Upper lobe of left lung (tissue), 6 donors: Measurements from ENCODE around the gene CALY. TPM values are rescaled to one million over a fixed set of nuclear protein-coding genes. Genes with fewer than 3 reads are reported as not detected.

Experiments
- ATAC-seq, 2 donors: fragments of 200-7000 bp; cut with Tn5 transposase; one replicate each; pipeline ENCODE4 v1.9.1; 2022; ENCODE audit warnings: mild to moderate bottlenecking in 2 of 2, moderate library complexity in 2 of 2; ENCODE audit not compliant: low FRiP score in 2 of 2
- DNase-seq, 2 donors: peaks; one replicate each; pipeline ENCODE4 v3.0.0-alpha.2; 2019 to 2020
- H3K27ac ChIP-seq, 4 donors: fragments of 200-600 bp; sonication (generic); one replicate each; pipeline ENCODE4 v1.5.1; 2016 to 2019
- H3K27me3 ChIP-seq, 4 donors: fragments of 200-600 bp; sonication (generic); one replicate each; pipeline ENCODE4 v1.5.1; 2017 to 2019
- H3K36me3 ChIP-seq, 4 donors: fragments of 200-600 bp; sonication (generic); one replicate each; pipeline ENCODE4 v1.5.1; 2016 to 2019
- H3K4me1 ChIP-seq, 4 donors: fragments of 200-600 bp; sonication (generic); one replicate each; pipeline ENCODE4 v1.5.1; 2018 to 2019
- H3K4me3 ChIP-seq, 4 donors: fragments of 200-600 bp; sonication (generic); one replicate each; pipeline ENCODE4 v1.5.1; 2017 to 2019; ENCODE audit warnings: mild to moderate bottlenecking in 2 of 4, moderate library complexity in 1 of 4
- H3K9me3 ChIP-seq, 4 donors: fragments of 200-600 bp; sonication (generic); one replicate each; pipeline ENCODE4 v1.5.1; 2018 to 2019
- EP300 ChIP-seq, 4 donors: sonication (generic); formaldehyde crosslinking; IDR thresholded peaks; one replicate each; pipeline ENCODE4 v1.5.1; 2017; ENCODE audit warnings: antibody characterized with exemption in 4 of 4, control low read depth in 2 of 4
- POLR2A ChIP-seq, 4 donors: fragments of 450-650 bp; IDR thresholded peaks; one replicate each; pipeline ENCODE4 v1.5.1; 2016 to 2017; ENCODE audit warnings: antibody characterized with exemption in 4 of 4, mild to moderate bottlenecking in 2 of 4
- POLR2AphosphoS5 ChIP-seq, 2 donors: sonication (generic); formaldehyde crosslinking; IDR thresholded peaks; one replicate each; pipeline ENCODE4 v1.5.1; 2017; ENCODE audit warnings: antibody characterized with exemption in 2 of 2
- WGBS, 2 donors: methylation state at CpG; one replicate each; pipeline ENCODE4 v1.1.5; 2017 to 2018; 5-methylcytosine and 5-hydroxymethylcytosine counted together
- total RNA-seq, 6 donors: library from RNA; depleted of rRNA in 4 of 6; stranded (reverse); fragments of >200 nt in 4 of 6; gene quantifications; one replicate each; pipeline versions ENCODE4 v1.1.0 to v1.2.1, GENCODE V29; 2016 to 2021
- TF ChIP-seq, protein P1 (sequence below), 6 experiments: fragments of 450-650 bp in 4 of 6; fragments of 200-600 bp in 2 of 6; sonication (generic) in 2 of 6; IDR thresholded peaks; one replicate each; pipeline ENCODE4 v1.5.1; 2016 to 2019; ENCODE audit warnings: antibody characterized with exemption in 6 of 6
- donor health status: DM: no; HTN: no; CAD: no; lungs with moderate emphysema.
- donor health status: DM: no; HTN: yes; CAD: no; lungs with severe emphysema.

Gene CALY, protein sequence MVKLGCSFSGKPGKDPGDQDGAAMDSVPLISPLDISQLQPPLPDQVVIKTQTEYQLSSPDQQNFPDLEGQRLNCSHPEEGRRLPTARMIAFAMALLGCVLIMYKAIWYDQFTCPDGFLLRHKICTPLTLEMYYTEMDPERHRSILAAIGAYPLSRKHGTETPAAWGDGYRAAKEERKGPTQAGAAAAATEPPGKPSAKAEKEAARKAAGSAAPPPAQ
- total RNA-seq = 1 to 10 TPM in 1 of 6 donors, not detected in 5; 7.4 TPM

DNA sequence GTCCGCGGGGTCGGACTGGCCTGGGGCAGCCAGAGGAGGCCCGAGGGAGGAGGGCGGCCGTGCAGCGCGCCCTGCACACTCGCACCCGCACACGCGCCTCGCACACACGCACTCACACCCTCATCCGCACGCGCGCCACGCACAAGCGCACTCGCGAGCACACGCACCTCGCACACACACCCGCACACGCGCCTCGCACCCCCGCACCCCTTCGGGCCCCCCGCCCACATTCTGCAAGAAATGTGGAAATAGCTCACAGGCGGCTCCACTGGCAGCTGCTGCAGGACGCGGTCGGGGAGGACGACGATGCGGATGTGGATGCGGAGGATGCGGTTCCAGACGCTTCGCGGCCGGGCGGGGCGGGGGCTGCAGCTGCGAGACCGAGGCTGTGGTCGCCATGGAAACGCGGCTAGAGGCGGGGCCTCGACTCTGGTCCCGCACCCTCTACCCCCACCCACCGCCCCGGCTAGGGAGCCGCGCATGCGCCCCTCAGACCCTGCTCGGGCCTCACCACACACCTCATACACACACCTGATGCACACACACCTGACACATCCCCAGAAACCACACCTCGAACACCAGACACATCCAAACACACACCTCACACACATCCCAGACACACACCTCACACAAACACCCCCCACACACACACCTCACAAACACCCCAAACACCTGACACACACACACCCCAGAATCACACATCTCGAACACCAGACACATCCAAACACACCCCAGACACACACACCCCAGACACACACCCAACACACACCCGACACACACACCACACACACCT lies at the start of gene CALY:
Gene CALY (minus strand): TSS at position 320 of the 793 bp plus-strand sequence. CDS start 7,907 bp downstream, outside the sequence.
- H3K27me3 ChIP-seq = peaks cover 0 to 35% (median 24%) of the 10 kb centered on the region in 4 donors
- H3K27ac ChIP-seq = peak within 1 kb of the TSS in 2 of 4 donors; percentile 7 to 10
- H3K9me3 ChIP-seq = no peaks in the 10 kb centered on the region
- DNase-seq (peak; percentile 45 to 92), ATAC-seq (peak in 1 of 2 donors; percentile 16)
- H3K4me3 ChIP-seq = peak within 1 kb of the TSS in 3 of 4 donors; percentile 33 to 45 (median 40)
- no peaks in the 10 kb centered on the region for H3K36me3 ChIP-seq
- peaks cover 21 to 25% (median 22%) of the 10 kb centered on the region in 4 donors for H3K4me1 ChIP-seq
- TF ChIP-seq, protein P1, sequence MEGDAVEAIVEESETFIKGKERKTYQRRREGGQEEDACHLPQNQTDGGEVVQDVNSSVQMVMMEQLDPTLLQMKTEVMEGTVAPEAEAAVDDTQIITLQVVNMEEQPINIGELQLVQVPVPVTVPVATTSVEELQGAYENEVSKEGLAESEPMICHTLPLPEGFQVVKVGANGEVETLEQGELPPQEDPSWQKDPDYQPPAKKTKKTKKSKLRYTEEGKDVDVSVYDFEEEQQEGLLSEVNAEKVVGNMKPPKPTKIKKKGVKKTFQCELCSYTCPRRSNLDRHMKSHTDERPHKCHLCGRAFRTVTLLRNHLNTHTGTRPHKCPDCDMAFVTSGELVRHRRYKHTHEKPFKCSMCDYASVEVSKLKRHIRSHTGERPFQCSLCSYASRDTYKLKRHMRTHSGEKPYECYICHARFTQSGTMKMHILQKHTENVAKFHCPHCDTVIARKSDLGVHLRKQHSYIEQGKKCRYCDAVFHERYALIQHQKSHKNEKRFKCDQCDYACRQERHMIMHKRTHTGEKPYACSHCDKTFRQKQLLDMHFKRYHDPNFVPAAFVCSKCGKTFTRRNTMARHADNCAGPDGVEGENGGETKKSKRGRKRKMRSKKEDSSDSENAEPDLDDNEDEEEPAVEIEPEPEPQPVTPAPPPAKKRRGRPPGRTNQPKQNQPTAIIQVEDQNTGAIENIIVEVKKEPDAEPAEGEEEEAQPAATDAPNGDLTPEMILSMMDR (IDR thresholded peaks at IDR 0.05) = no peak
- TF ChIP-seq POLR2AphosphoS5 (IDR thresholded peaks at IDR 0.05) = no peak
- 20 to 24% methylated on average over 21 to 58 of the region's 63 CpGs for whole genome bisulfite sequencing, 2 donors

- ATAC-seq (no peak), DNase-seq (no peak)
- H3K27me3 ChIP-seq = no peaks in the 10 kb centered on the region
- H3K4me3 ChIP-seq = no peak overlapping the region
- 85 to 94% methylated on average over 2 of the region's 2 CpGs for WGBS, 2 donors
- no peak for TF ChIP-seq POLR2A (IDR thresholded peaks at IDR 0.05)
- no peak for TF ChIP-seq POLR2AphosphoS5 (IDR thresholded peaks at IDR 0.05)
- TF ChIP-seq, protein P1 (IDR thresholded peaks at IDR 0.05) = no peak
- no peak for TF ChIP-seq EP300 (IDR thresholded peaks at IDR 0.05)
- peaks cover 0 to 20% (median 3%) of the 10 kb centered on the region in 4 donors for H3K36me3 ChIP-seq
- no peaks in the 10 kb centered on the region for H3K9me3 ChIP-seq
- H3K27ac ChIP-seq = no peak overlapping the region
- H3K4me1 ChIP-seq = peaks cover 0 to 1% (median under 1%) of the 10 kb centered on the region in 4 donors
Measured at GRCh38 chr10:133385214-133385613, 48.5 kb upstream of the CALY start.

GRCh38 chr10:133384071-133384470 lies 47.4 kb upstream of the CALY start:
- Histone ChIP-seq H3K36me3 (peaks cover 0 to 14% (median 3%) of the 10 kb centered on the region in 4 donors), H3K27ac (no peak overlapping the region), H3K4me1 (peaks cover 5 to 13% (median 7%) of the 10 kb centered on the region in 4 donors), H3K4me3 (no peak overlapping the region), H3K9me3 (no peaks in the 10 kb centered on the region), H3K27me3 (no peaks in the 10 kb centered on the region)
- TF ChIP-seq, protein P1 (IDR thresholded peaks at IDR 0.05) = no peak
- TF ChIP-seq POLR2AphosphoS5 (IDR thresholded peaks at IDR 0.05) (no peak), POLR2A (IDR thresholded peaks at IDR 0.05) (no peak), EP300 (IDR thresholded peaks at IDR 0.05) (no peak)
- WGBS, 2 donors = 93 to 97% methylated on average over 6 to 13 of the region's 13 CpGs
- ATAC-seq (no peak), DNase-seq (no peak)

- DNase-seq (no peak), ATAC-seq (no peak)
- WGBS, 2 donors = 91 to 92% methylated on average over 4 of the region's 4 CpGs
- Histone ChIP-seq H3K27me3 (no peaks in the 10 kb centered on the region), H3K4me3 (no peak overlapping the region), H3K4me1 (peaks cover 5 to 13% (median 7%) of the 10 kb centered on the region in 4 donors), H3K27ac (no peak overlapping the region), H3K36me3 (peaks cover 0 to 13% (median 3%) of the 10 kb centered on the region in 4 donors), H3K9me3 (no peaks in the 10 kb centered on the region)
- TF ChIP-seq EP300 (IDR thresholded peaks at IDR 0.05) (no peak), POLR2A (IDR thresholded peaks at IDR 0.05) (no peak), POLR2AphosphoS5 (IDR thresholded peaks at IDR 0.05) (no peak)
- TF ChIP-seq, protein P1 (IDR thresholded peaks at IDR 0.05) = no peak
Measured at GRCh38 chr10:133383551-133383950, 46.9 kb upstream of the CALY start.
